Retinal pigment epithelial cell (primary cell): Measurements from ENCODE around the gene FSIP2.

Experiments used
- DNase-seq: peaks from one replicate; pipeline ENCODE4 v3.0.0-alpha.2; 2010; ENCODE audit warnings: low read depth
- H3K4me3 ChIP-seq: 2 replicates; pipeline ENCODE4 v1.5.1; 2011; ENCODE audit warnings: mild to moderate bottlenecking, low read length, control low read depth, moderate library complexity
- CTCF ChIP-seq: conservative IDR thresholded peaks from 2 replicates; pipeline ENCODE4 v1.5.1; 2011; ENCODE audit warnings: low read depth, low read length, control low read depth, inconsistent platforms

The FSIP2 gene

GRCh38 chr2:185738679-185739472, at the start of gene FSIP2:
FSIP2 (plus strand) TSS chr2:185738804; CDS start chr2:185738895, 91 bp downstream.
- peak within 1 kb of the TSS; percentile 63 for H3K4me3 ChIP-seq
- TF ChIP-seq CTCF = peak; percentile 89
- DNase-seq = peak; percentile 39

- peak; percentile 7 for DNase-seq
- no peak overlapping the region for H3K4me3 ChIP-seq
- TF ChIP-seq CTCF = no peak
Measured at GRCh38 chr2:185689906-185690539, 48.6 kb upstream of the FSIP2 start.

- TF ChIP-seq CTCF = no peak
- no peak overlapping the region for H3K4me3 ChIP-seq
- no peak for DNase-seq
Measured at GRCh38 chr2:185695711-185696235, 42.8 kb upstream of the FSIP2 start.

- no peak for DNase-seq
- H3K4me3 ChIP-seq = no peak overlapping the region
- no peak for TF ChIP-seq CTCF
Measured at GRCh38 chr2:185700883-185701282, 37.7 kb upstream of the FSIP2 start.

- TF ChIP-seq CTCF = no peak
- DNase-seq = no peak
- no peak overlapping the region for H3K4me3 ChIP-seq
Measured at GRCh38 chr2:185734658-185735057, 3.9 kb upstream of the FSIP2 start.

- no peak for TF ChIP-seq CTCF
- DNase-seq = no peak
Measured at GRCh38 chr2:185736210-185736609, 2.4 kb upstream of the FSIP2 start.

More at GRCh38 chr2:185736210-185736609, 2.4 kb upstream of the FSIP2 start:
- H3K4me3 ChIP-seq = no peak overlapping the region
